ENCODE results near the gene NUDT21.

- TF ChIP-seq CTCF (IDR thresholded peaks at IDR 0.05) (no peak), POLR2A (IDR thresholded peaks at IDR 0.05) (no peak), POLR2AphosphoS5 (IDR thresholded peaks at IDR 0.05) (no peak)
Measured at GRCh38 chr16:56447286-56447685, 3.8 kb downstream of the NUDT21 start.
